Measurements from ENCODE around the gene PPP1R3E. TPM values are rescaled to one million over a fixed set of nuclear protein-coding genes. Genes with fewer than 3 reads are reported as not detected.

The PPP1R3E gene
- total and polyA plus RNA-seq, 2 of the 13 experiments (the other 11 are each of a cell fraction or from before 2014, with no cell fraction given): 16.5 to 26.5 TPM

GRCh38 chr14:23320584-23321571 is 18.2 kb upstream of the PPP1R3E start, which contains the start of gene PABPN1 (continued):
- peak; percentile 98 for TF ChIP-seq BRF2 (CRISPR knock-in tag; IDR thresholded peaks at IDR 0.05)
- peak; percentile 83; the same call in 1 of the 2 replicates for TF ChIP-seq ZNF180 (CRISPR knock-in tag; IDR thresholded peaks at IDR 0.05; ENCODE audit: borderline replicate concordance, low read depth)
- no peak for TF ChIP-seq ZFP36 (IDR thresholded peaks at IDR 0.05; ENCODE audit: borderline replicate concordance, low read depth, low read length, partially characterized antibody)
- TF ChIP-seq YY1 (IDR thresholded peaks at IDR 0.05; ENCODE audit: insufficient read depth, insufficient replicate concordance, low read depth, low read length): peak; percentile 99
- peak; percentile 80 for TF ChIP-seq FOSL2 (CRISPR knock-in tag; IDR thresholded peaks at IDR 0.05)
- TF ChIP-seq DPF2 (CRISPR knock-in tag; IDR thresholded peaks at IDR 0.05; ENCODE audit: borderline replicate concordance, low read depth): 0 out of 2 replicates have a peak, but pooled peaks have one; percentile 10
- peak; percentile 92; the same call in 1 of the 2 replicates for TF ChIP-seq ZBTB3 (CRISPR knock-in tag; IDR thresholded peaks at IDR 0.05; ENCODE audit: borderline replicate concordance, low read depth)
- TF ChIP-seq MED13 (CRISPR knock-in tag; IDR thresholded peaks at IDR 0.05): peak; percentile 90; the same call in 1 of the 2 replicates
- 0 out of 2 replicates have a peak, but pooled peaks have one; percentile 87 for TF ChIP-seq ZNF335 (CRISPR knock-in tag; IDR thresholded peaks at IDR 0.05)
- peak; percentile 59; the same call in 1 of the 2 replicates for TF ChIP-seq KDM5A (IDR thresholded peaks at IDR 0.05; ENCODE audit: borderline replicate concordance, low read length)
- peak; percentile 88 for TF ChIP-seq MXD3 (CRISPR knock-in tag; IDR thresholded peaks at IDR 0.05)
- peak; percentile 91 for TF ChIP-seq ZNF564 (CRISPR knock-in tag; IDR thresholded peaks at IDR 0.05)
- peak; percentile 100 for TF ChIP-seq ZNF644 (CRISPR knock-in tag; IDR thresholded peaks at IDR 0.05; ENCODE audit: low read depth)
- TF ChIP-seq MTF1 (CRISPR knock-in tag; IDR thresholded peaks at IDR 0.05): peak; percentile 67; the same call in 1 of the 2 replicates
- TF ChIP-seq, protein P1, sequence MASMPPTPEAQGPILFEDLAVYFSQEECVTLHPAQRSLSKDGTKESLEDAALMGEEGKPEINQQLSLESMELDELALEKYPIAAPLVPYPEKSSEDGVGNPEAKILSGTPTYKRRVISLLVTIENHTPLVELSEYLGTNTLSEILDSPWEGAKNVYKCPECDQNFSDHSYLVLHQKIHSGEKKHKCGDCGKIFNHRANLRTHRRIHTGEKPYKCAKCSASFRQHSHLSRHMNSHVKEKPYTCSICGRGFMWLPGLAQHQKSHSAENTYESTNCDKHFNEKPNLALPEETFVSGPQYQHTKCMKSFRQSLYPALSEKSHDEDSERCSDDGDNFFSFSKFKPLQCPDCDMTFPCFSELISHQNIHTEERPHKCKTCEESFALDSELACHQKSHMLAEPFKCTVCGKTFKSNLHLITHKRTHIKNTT (CRISPR knock-in tag; IDR thresholded peaks at IDR 0.05): no peak
- peak; percentile 98; the same call in 1 of the 2 replicates for TF ChIP-seq ZNF83 (CRISPR knock-in tag; IDR thresholded peaks at IDR 0.05; ENCODE audit: borderline replicate concordance)
- peak; percentile 46 for TF ChIP-seq ZNF367 (CRISPR knock-in tag; IDR thresholded peaks at IDR 0.05; ENCODE audit: borderline replicate concordance)
- TF ChIP-seq ZNF253 (CRISPR knock-in tag; IDR thresholded peaks at IDR 0.05; ENCODE audit: borderline replicate concordance): no peak; the same call in 1 of the 2 replicates
- peak; percentile 87; the same call in 1 of the 2 replicates for TF ChIP-seq CENPT (CRISPR knock-in tag; IDR thresholded peaks at IDR 0.05; ENCODE audit: low read depth)
- TF ChIP-seq SNAPC4 (CRISPR knock-in tag; IDR thresholded peaks at IDR 0.05): peak; percentile 60
